ENCODE data around the gene USP53. TPM values are rescaled to one million over a fixed set of nuclear protein-coding genes. Genes with fewer than 3 reads are reported as not detected.

Gene USP53
- total and polyA plus RNA-seq, 9 of the 15 experiments (the other 6 are each of a cell fraction or from before 2014, with no cell fraction given) = 2.9 to 9.6 (median 8.3) TPM

GRCh38 chr4:119229908-119230687 is 17.6 kb downstream of the USP53 start:
- 69% methylated on average over 4 of the region's 4 CpGs for WGBS (ENCODE audit: insufficient coverage, low coverage, missing lambda C conversion rate)
- H3K36me3 ChIP-seq (ENCODE audit: control insufficient read depth, insufficient read depth, low read length) = no peaks in the 10 kb centered on the region
- no peak overlapping the region for H2AFZ ChIP-seq (ENCODE audit: low read depth, low read length)
- H3K4me2 ChIP-seq (ENCODE audit: insufficient read depth, low read length) = no peak overlapping the region
- no peaks in the 10 kb centered on the region for H3K9me1 ChIP-seq (ENCODE audit: control insufficient read depth, insufficient read depth, low read length)
- ATAC-seq (no peak), DNase-seq (ENCODE audit: extremely low read depth in 1 of 4, low spot score in 3 of 4) (no peak), FAIRE-seq (no peak)
- H3K79me2 ChIP-seq (ENCODE audit: control insufficient read depth, insufficient read depth, low read length) = peaks cover 6% of the 10 kb centered on the region; the same call in 2 of the 3 replicates
- H4K20me1 ChIP-seq (replicated peaks; ENCODE audit: control insufficient read depth, insufficient read depth, low read length) = no peaks in the 10 kb centered on the region
- ChIA-PET CTCF (ENCODE audit: low intra/inter-chr PET ratio) (interaction anchor here (0.5 kb wide), 1 partner anchor 38 kb away, joined by 3 read pairs; no protein-coding TSS in a partner anchor), POLR2A (no interaction called here)
- H3K27ac ChIP-seq (ENCODE audit: extremely low read depth, low read depth, low read length) = no peak overlapping the region
- no TSS peak for BruUV-seq (replicated peaks)
- no peaks in the 10 kb centered on the region for H3K9me3 ChIP-seq (replicated peaks; ENCODE audit: control insufficient read depth, insufficient read depth, low read depth, low read length)
- intact Hi-C loops (cut with micrococcal nuclease) (no loop called here), in situ Hi-C loops (cut with MboI) (no loop called here)
- no peaks in the 10 kb centered on the region for H3K27me3 ChIP-seq (ENCODE audit: control insufficient read depth in 2 of 2, insufficient read depth in 2 of 2, low read length in 2 of 2)
- no peak overlapping the region for H3K9ac ChIP-seq (ENCODE audit: insufficient read depth in 1 of 2, low read depth in 2 of 2, low read length in 2 of 2)
- no peak overlapping the region for H3K4me3 ChIP-seq
- peaks cover 2 to 4% of the 10 kb centered on the region in 2 experiments; a peak in 2 of 5 replicates for H3K4me1 ChIP-seq (replicated peaks in 1 of 2; ENCODE audit: control insufficient read depth in 2 of 2, insufficient read depth in 2 of 2, low read length in 2 of 2)
- no peak for TF ChIP-seq CXXC5 (CRISPR knock-in tag; IDR thresholded peaks at IDR 0.05)
- TF ChIP-seq ZNF143 (CRISPR knock-in tag; IDR thresholded peaks at IDR 0.05) = no peak
- no peak for TF ChIP-seq MEF2D (tag; conservative IDR thresholded peaks at IDR 0.05; ENCODE audit: low read depth)
- TF ChIP-seq RBBP5 (IDR thresholded peaks at IDR 0.05; ENCODE audit: borderline replicate concordance, insufficient read depth, low read length, poor library complexity, severe bottlenecking) = no peak
- no peak for TF ChIP-seq CTBP1 (IDR thresholded peaks at IDR 0.05; ENCODE audit: borderline replicate concordance)
- TF ChIP-seq CUX1 (CRISPR knock-in tag; IDR thresholded peaks at IDR 0.05) = no peak
- no peak for TF ChIP-seq UBTF (IDR thresholded peaks at IDR 0.05; ENCODE audit: borderline replicate concordance in 1 of 2, low read depth in 2 of 2, low read length in 2 of 2)
- no peak for TF ChIP-seq SAFB2 (IDR thresholded peaks at IDR 0.05; ENCODE audit: borderline replicate concordance, low read depth, low read length, severe bottlenecking)
- no peak for TF ChIP-seq ZNF584 (CRISPR knock-in tag; IDR thresholded peaks at IDR 0.05; ENCODE audit: low read depth)
- no peak for TF ChIP-seq PTTG1 (tag; IDR thresholded peaks at IDR 0.05; ENCODE audit: low read depth)
- no peak for TF ChIP-seq ZNF140 (CRISPR knock-in tag; IDR thresholded peaks at IDR 0.05)
- no peak for TF ChIP-seq ZNF764 (CRISPR knock-in tag; IDR thresholded peaks at IDR 0.05; ENCODE audit: low read depth)
- no peak for TF ChIP-seq STAT5B (CRISPR knock-in tag; IDR thresholded peaks at IDR 0.05)
- no peak for TF ChIP-seq CHD2 (IDR thresholded peaks at IDR 0.05; ENCODE audit: low read depth, low read length)
